ENCODE data around the gene RNF144B. TPM values are rescaled to one million over a fixed set of nuclear protein-coding genes. Genes with fewer than 3 reads are reported as not detected.

The RNF144B gene
- total RNA-seq, 4 donors from 2014 or later, result 5.6 to 18.4 (median 15.2) TPM

GRCh38 chr6:18384621-18385020 lies 2.5 kb upstream of the RNF144B start:
- H3K27me3 ChIP-seq, result no peaks in the 10 kb centered on the region
- H3K4me1 ChIP-seq, result peaks cover 0 to 39% (median 10%) of the 10 kb centered on the region in 3 donors
- 85 to 91% methylated on average over 2 to 4 of the region's 4 CpGs for WGBS, 2 donors (ENCODE audit: low coverage in 1 of 2)
- H3K27ac ChIP-seq, result no peak overlapping the region
- TF ChIP-seq POLR2A (IDR thresholded peaks at IDR 0.05), result no peak
- TF ChIP-seq CTCF (IDR thresholded peaks at IDR 0.05), result no peak
- no peaks in the 10 kb centered on the region for H3K36me3 ChIP-seq
- H3K4me3 ChIP-seq, result no peak overlapping the region
- no peak for ATAC-seq
- H3K9me3 ChIP-seq, result no peaks in the 10 kb centered on the region

- no peaks in the 10 kb centered on the region for H3K9me3 ChIP-seq
- no peaks in the 10 kb centered on the region for H3K27me3 ChIP-seq
- peak; percentile 45 for ATAC-seq
- peaks cover 0 to 42% (median 10%) of the 10 kb centered on the region in 3 donors for H3K4me1 ChIP-seq
- H3K36me3 ChIP-seq, result no peaks in the 10 kb centered on the region
- 23 to 36% methylated on average over 4 to 6 of the region's 6 CpGs for WGBS, 2 donors (ENCODE audit: low coverage in 1 of 2)
- TF ChIP-seq EP300 (IDR thresholded peaks at IDR 0.05), result no peak
- no peak for TF ChIP-seq CTCF (IDR thresholded peaks at IDR 0.05)
- TF ChIP-seq POLR2A (IDR thresholded peaks at IDR 0.05), result no peak
- TF ChIP-seq POLR2AphosphoS5 (IDR thresholded peaks at IDR 0.05), result peak; percentile 69
- H3K27ac ChIP-seq, result peak overlapping the region in 3 of 4 donors; percentile 74 to 80 (median 78)
- peak overlapping the region in 1 of 2 donors; percentile 59 for H3K4me3 ChIP-seq
Observed at GRCh38 chr6:18386298-18386976, 713 bp upstream of the RNF144B start.

GRCh38 chr6:18388271-18388670 lies 1.1 kb downstream of the RNF144B start:
- 10 to 13% methylated on average over 3 of the region's 3 CpGs for WGBS, 2 donors (ENCODE audit: low coverage in 1 of 2)
- no peak for ATAC-seq
- Histone ChIP-seq H3K27me3 (no peaks in the 10 kb centered on the region), H3K9me3 (no peaks in the 10 kb centered on the region), H3K4me3 (peak overlapping the region; percentile 59 to 75), H3K36me3 (no peaks in the 10 kb centered on the region), H3K4me1 (peaks cover 0 to 42% (median 10%) of the 10 kb centered on the region in 3 donors), H3K27ac (peak overlapping the region; percentile 9 to 80 (median 76))
- TF ChIP-seq CTCF (IDR thresholded peaks at IDR 0.05) (no peak), EP300 (IDR thresholded peaks at IDR 0.05) (no peak), POLR2AphosphoS5 (IDR thresholded peaks at IDR 0.05) (no peak), POLR2A (IDR thresholded peaks at IDR 0.05) (no peak)

GRCh38 chr6:18388942-18389341 lies 1.8 kb downstream of the RNF144B start:
- H3K9me3 ChIP-seq, result no peaks in the 10 kb centered on the region
- 15 to 29% methylated on average over 1 of the region's 1 CpG for WGBS, 2 donors (ENCODE audit: low coverage in 1 of 2)
- H3K4me3 ChIP-seq, result peak overlapping the region; percentile 59 to 75
- no peaks in the 10 kb centered on the region for H3K36me3 ChIP-seq
- TF ChIP-seq CTCF (IDR thresholded peaks at IDR 0.05), result no peak
- peak; percentile 64 for TF ChIP-seq POLR2AphosphoS5 (IDR thresholded peaks at IDR 0.05)
- TF ChIP-seq EP300 (IDR thresholded peaks at IDR 0.05), result no peak
- H3K4me1 ChIP-seq, result peaks cover 0 to 42% (median 10%) of the 10 kb centered on the region in 3 donors
- no peaks in the 10 kb centered on the region for H3K27me3 ChIP-seq
- no peak for ATAC-seq
- H3K27ac ChIP-seq, result peak overlapping the region; percentile 52 to 80 (median 65)

- H3K36me3 ChIP-seq, result no peaks in the 10 kb centered on the region
- H3K4me3 ChIP-seq, result peak overlapping the region; percentile 59 to 75
- ATAC-seq, result no peak
- no peaks in the 10 kb centered on the region for H3K27me3 ChIP-seq
- peaks cover 0 to 42% (median 10%) of the 10 kb centered on the region in 3 donors for H3K4me1 ChIP-seq
- WGBS, 2 donors (ENCODE audit: low coverage in 1 of 2), result 4 to 13% methylated on average over 2 of the region's 2 CpGs
- H3K9me3 ChIP-seq, result no peaks in the 10 kb centered on the region
- H3K27ac ChIP-seq, result peak overlapping the region; percentile 52 to 80 (median 65)
- no peak for TF ChIP-seq CTCF (IDR thresholded peaks at IDR 0.05)
- TF ChIP-seq EP300 (IDR thresholded peaks at IDR 0.05), result no peak
- no peak for TF ChIP-seq POLR2A (IDR thresholded peaks at IDR 0.05)
- TF ChIP-seq POLR2AphosphoS5 (IDR thresholded peaks at IDR 0.05), result no peak
Observed at GRCh38 chr6:18389479-18389878, 2.3 kb downstream of the RNF144B start.

Data from gastroesophageal sphincter (tissue), 4 donors.